ENCODE measurements around the gene LRRC28. TPM values are rescaled to one million over a fixed set of nuclear protein-coding genes. Genes with fewer than 3 reads are reported as not detected.
A peak's percentile ranks its signal among the peaks of the same experiment; 100 is the strongest.

The LRRC28 gene
- total RNA-seq, 4 donors from 2014 or later = 15.7 to 39.9 (median 24.7) TPM

- no peaks in the 10 kb centered on the region for H3K27me3 ChIP-seq
- peaks cover 0 to 6% (median 4%) of the 10 kb centered on the region in 4 donors for H3K36me3 ChIP-seq
- TF ChIP-seq CTCF (IDR thresholded peaks at IDR 0.05) (no peak), EP300 (IDR thresholded peaks at IDR 0.05) (peak; percentile 99), POLR2AphosphoS5 (IDR thresholded peaks at IDR 0.05) (peak; percentile 93 to 98)
- H3K27ac ChIP-seq (replicated peaks in 1 of 4) = peak overlapping the region; percentile 80 to 92 (median 84)
- DNase-seq (ENCODE audit: extremely low spot score) = no peak
- peaks cover 5 to 59% (median 53%) of the 10 kb centered on the region in 4 donors for H3K4me1 ChIP-seq
- H3K9me3 ChIP-seq = no peaks in the 10 kb centered on the region
- H3K4me3 ChIP-seq = no peak overlapping the region
- intact Hi-C loops (cut with DNase I) = no loop called here
These were observed 40.9 kb upstream of the LRRC28 start for GRCh38 chr15:99210334-99210733.

GRCh38 chr15:99211926-99212325 lies 39.4 kb upstream of the LRRC28 start:
- Histone ChIP-seq H3K27me3 (no peaks in the 10 kb centered on the region), H3K9me3 (no peaks in the 10 kb centered on the region), H3K27ac (replicated peaks in 1 of 4) (peak overlapping the region; percentile 80 to 92 (median 84)), H3K36me3 (peaks cover 0 to 15% (median 9%) of the 10 kb centered on the region in 4 donors), H3K4me3 (no peak overlapping the region), H3K4me1 (peaks cover 5 to 59% (median 53%) of the 10 kb centered on the region in 4 donors)
- 70% methylated on average over 4 of the region's 4 CpGs for WGBS
- intact Hi-C loops (cut with DNase I) = loop anchor here (2.0 kb wide), 2 partner anchors 41 to 111 kb away; no protein-coding TSS in a partner anchor
- TF ChIP-seq CTCF (IDR thresholded peaks at IDR 0.05) = no peak
- peak in 1 of 2 donors; percentile 46 for TF ChIP-seq POLR2AphosphoS5 (IDR thresholded peaks at IDR 0.05)
- peak; percentile 61 for TF ChIP-seq EP300 (IDR thresholded peaks at IDR 0.05)
- DNase-seq (ENCODE audit: extremely low spot score) = no peak

- TF ChIP-seq POLR2A (IDR thresholded peaks at IDR 0.05; ENCODE audit: low read depth) = no peak
- peak; percentile 69 to 81 for TF ChIP-seq POLR2AphosphoS5 (IDR thresholded peaks at IDR 0.05)
- Histone ChIP-seq H3K36me3 (peaks cover 3 to 20% (median 11%) of the 10 kb centered on the region in 4 donors), H3K4me1 (peaks cover 5 to 59% (median 53%) of the 10 kb centered on the region in 4 donors), H3K9me3 (no peaks in the 10 kb centered on the region), H3K27ac (replicated peaks in 1 of 4) (peak overlapping the region; percentile 80 to 92 (median 84)), H3K4me3 (no peak overlapping the region), H3K27me3 (no peaks in the 10 kb centered on the region)
- intact Hi-C loops (cut with DNase I) = loop anchor here (2.0 kb wide), 2 partner anchors 42 to 112 kb away; no protein-coding TSS in a partner anchor
- 63% methylated on average over 7 of the region's 7 CpGs for WGBS
- no peak for DNase-seq (ENCODE audit: extremely low spot score)
These were observed 38.9 kb upstream of the LRRC28 start for GRCh38 chr15:99212406-99212805.

GRCh38 chr15:99213187-99213811 lies 38.0 kb upstream of the LRRC28 start:
- DNase-seq (ENCODE audit: extremely low spot score) = no peak
- TF ChIP-seq CTCF (IDR thresholded peaks at IDR 0.05) (peak; percentile 94 to 99 (median 94)), EP300 (IDR thresholded peaks at IDR 0.05) (no peak), POLR2A (IDR thresholded peaks at IDR 0.05; ENCODE audit: low read depth) (no peak), POLR2AphosphoS5 (IDR thresholded peaks at IDR 0.05) (peak; percentile 70 to 73)
- no peaks in the 10 kb centered on the region for H3K9me3 ChIP-seq
- 0% methylated on average over 1 of the region's 1 CpG for WGBS
- peak overlapping the region; percentile 80 to 92 (median 84) for H3K27ac ChIP-seq (replicated peaks in 1 of 4)
- no peak overlapping the region for H3K4me3 ChIP-seq
- peaks cover 12 to 29% (median 20%) of the 10 kb centered on the region in 4 donors for H3K36me3 ChIP-seq
- peaks cover 5 to 58% (median 53%) of the 10 kb centered on the region in 4 donors for H3K4me1 ChIP-seq
- intact Hi-C loops (cut with DNase I) = loop anchor here (2.0 kb wide), 2 partner anchors 42 to 112 kb away; no protein-coding TSS in a partner anchor
- no peaks in the 10 kb centered on the region for H3K27me3 ChIP-seq

GRCh38 chr15:99224372-99225214 lies 26.7 kb upstream of the LRRC28 start:
- WGBS = 95% methylated on average over 6 of the region's 6 CpGs
- intact Hi-C loops (cut with DNase I) = no loop called here

More at GRCh38 chr15:99224372-99225214, 26.7 kb upstream of the LRRC28 start:
- no peaks in the 10 kb centered on the region for H3K27me3 ChIP-seq
- no peak overlapping the region for H3K4me3 ChIP-seq
- H3K9me3 ChIP-seq = no peaks in the 10 kb centered on the region
- H3K4me1 ChIP-seq = no peaks in the 10 kb centered on the region
- H3K27ac ChIP-seq (replicated peaks in 1 of 4) = no peak overlapping the region
- TF ChIP-seq POLR2AphosphoS5 (IDR thresholded peaks at IDR 0.05) = no peak
- no peak for TF ChIP-seq POLR2A (IDR thresholded peaks at IDR 0.05; ENCODE audit: low read depth)
- TF ChIP-seq CTCF (IDR thresholded peaks at IDR 0.05) = no peak
- no peak for TF ChIP-seq EP300 (IDR thresholded peaks at IDR 0.05)
- DNase-seq (ENCODE audit: extremely low spot score) = no peak
- peaks cover 3 to 88% (median 68%) of the 10 kb centered on the region in 4 donors for H3K36me3 ChIP-seq

Data from esophagus muscularis mucosa (tissue), 4 donors.